Activated CD8-positive, alpha-beta memory T cell treated with anti-CD3 and anti-CD28 coated beads for 1 hour (primary cell): ENCODE results near the gene PTGDR2.

ENCODE experiments used
- DNase-seq, 2 donors: peaks; one replicate each; pipeline ENCODE4 v3.0.0-alpha.2; 2020; ENCODE audit warnings: low read depth in 1 of 2; ENCODE audit errors: extremely low read depth in 1 of 2

Gene PTGDR2

GRCh38 chr11:60859616-60860250 lies 4.0 kb upstream of the PTGDR2 start:
- no peak for DNase-seq

DNA sequence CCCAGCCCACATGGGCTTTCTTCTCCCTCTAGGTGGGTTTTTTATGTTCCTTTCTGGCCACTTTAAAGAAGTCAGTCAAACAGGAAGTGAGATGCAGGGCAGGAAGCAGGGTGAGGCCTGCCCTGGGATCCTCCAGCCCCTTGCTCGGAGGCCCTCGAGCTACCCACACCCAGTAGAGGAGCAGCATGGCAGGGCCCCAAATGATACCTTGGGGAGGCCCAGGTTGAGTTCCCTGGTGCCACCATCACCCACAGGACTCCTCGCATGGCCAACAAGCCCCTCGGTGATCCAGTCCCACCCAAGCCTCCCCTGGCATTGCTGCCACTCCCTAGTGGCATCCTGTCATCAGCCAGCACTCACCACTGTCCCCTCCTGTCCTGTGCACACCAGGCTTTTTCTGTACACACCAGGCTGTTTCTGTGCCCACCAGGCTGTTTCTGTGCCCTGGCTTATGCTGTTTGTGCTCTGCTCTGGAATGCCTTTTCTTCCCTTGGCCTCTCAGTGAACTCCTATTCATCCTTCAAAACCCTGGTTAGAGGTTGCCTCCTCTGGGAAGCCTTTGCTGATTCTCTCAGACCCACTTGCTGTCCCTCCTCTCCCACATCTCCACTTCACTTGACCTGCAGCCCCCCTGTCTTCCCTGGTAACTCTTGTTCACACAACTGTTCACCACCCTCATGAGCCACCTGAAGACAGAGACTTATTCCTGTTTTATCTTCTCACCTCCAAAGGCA lies 3.1 kb upstream of the PTGDR2 start:
- DNase-seq: no peak

DNA sequence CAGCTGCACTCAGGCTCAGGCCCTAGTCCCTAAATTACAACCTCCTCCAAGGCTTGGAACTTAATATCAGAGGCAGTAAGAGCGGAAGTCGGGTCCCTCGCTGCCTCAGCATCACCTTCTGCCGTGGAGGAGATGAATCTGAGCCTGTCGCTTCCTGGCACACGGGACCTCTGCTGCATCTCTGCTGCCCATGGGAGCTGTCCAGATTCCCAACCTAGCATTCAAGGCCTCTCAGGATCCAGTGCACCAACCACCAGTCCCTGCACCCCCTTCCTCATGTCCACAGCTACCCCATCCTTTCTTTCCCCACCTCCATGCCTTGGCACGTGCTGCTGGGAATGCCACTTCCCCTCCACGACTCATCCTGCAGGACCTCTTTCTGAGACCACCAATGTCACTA lies 2.5 kb upstream of the PTGDR2 start:
- no peak for DNase-seq

- no peak for DNase-seq
These were observed 1.9 kb upstream of the PTGDR2 start for GRCh38 chr11:60857378-60858232.

DNA sequence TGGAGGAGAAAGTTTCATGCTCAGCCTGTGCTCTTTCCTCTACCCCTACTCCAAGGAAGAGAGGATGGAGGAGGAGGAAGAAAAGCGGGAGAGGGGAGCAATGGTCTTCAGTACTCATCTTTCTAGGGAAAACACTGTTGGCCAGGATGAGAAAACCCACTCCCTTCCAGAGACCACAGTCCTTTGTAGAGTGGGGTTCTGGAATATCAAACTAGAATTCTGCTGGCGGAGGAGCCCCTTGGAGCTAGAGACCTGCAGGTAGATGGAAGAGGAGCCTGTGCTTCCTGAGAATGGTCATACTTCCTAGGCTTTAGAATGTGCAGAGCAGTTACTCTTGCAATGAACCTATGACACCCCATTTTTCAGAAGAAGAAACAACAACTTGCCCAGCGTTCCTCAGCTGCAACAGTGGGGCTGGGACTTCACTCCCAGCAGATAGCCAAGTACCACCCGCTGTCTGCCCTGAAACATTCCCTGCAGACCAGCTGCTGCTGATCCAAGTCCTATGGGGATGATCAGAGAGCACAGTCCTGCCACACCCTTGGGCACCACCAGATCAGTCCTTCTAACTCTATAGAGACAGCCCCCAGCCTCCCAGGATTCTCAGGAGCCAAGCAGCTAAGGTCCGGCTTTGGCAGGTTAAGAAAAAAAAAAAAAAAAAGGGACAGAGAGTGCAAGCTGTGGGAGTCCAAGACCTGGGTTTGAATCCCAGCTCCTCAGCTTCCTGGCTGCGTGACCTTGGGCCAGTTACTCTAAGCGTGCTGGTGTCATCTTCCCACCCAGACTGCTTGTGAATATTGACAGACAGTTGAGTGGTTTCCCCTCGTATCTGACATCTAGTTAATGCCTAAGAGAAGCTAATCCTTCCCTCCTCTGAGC lies 664 bp downstream of the PTGDR2 start:
- no peak for DNase-seq

GRCh38 chr11:60854140-60854846 lies 1.5 kb downstream of the PTGDR2 start:
- DNase-seq: no peak

DNA sequence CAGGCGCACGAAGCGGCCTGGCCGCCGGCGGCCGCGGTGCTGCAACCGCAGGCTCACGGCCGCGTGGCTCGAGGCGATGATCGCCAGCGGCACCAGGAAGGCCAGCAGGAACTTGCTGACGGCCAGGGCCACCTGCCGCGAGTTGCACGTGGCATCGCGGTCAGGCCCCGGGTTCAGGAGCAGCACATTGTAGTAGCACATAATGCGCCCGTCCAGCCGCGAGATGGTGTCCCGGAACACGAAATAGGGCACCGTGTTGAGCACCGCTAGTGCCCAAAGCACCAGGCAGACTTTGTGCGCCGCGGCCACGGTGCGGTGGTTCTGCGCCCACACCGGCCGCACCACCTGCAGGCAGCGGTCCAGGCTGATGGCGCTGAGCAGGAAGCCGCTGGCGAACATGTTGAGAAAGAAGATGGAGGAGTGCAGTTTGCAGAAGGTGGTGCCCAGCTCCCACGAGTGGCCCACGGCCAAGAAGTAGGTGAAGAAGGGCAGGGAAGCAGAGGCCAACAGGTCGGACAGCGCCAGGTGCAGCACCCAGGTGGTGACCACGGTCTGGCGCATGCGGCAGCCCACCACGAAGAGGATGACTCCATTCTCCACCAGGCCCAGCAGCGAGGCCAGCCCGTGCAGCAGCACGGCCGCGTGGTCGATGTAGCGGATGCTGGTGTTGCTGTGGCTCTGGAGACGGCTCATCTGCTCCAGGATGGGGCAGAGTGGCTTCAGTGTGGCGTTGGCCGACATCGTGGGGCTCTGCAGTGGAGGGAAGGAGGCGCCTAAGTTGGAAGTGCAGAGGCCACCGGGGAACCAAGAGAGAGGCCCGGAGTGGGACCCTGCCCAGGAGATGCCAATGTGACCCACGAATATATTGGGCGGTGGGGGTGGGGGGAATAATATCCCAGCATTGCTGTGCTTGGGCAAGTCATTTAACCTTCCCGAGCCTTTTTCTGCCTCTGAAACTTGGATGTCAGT lies 2.5 kb downstream of the PTGDR2 start:
- DNase-seq: no peak

- no peak for DNase-seq
These were observed 3.4 kb downstream of the PTGDR2 start for GRCh38 chr11:60852117-60852981.

- no peak for DNase-seq
These were observed 4.2 kb downstream of the PTGDR2 start for GRCh38 chr11:60851327-60852104.

DNA sequence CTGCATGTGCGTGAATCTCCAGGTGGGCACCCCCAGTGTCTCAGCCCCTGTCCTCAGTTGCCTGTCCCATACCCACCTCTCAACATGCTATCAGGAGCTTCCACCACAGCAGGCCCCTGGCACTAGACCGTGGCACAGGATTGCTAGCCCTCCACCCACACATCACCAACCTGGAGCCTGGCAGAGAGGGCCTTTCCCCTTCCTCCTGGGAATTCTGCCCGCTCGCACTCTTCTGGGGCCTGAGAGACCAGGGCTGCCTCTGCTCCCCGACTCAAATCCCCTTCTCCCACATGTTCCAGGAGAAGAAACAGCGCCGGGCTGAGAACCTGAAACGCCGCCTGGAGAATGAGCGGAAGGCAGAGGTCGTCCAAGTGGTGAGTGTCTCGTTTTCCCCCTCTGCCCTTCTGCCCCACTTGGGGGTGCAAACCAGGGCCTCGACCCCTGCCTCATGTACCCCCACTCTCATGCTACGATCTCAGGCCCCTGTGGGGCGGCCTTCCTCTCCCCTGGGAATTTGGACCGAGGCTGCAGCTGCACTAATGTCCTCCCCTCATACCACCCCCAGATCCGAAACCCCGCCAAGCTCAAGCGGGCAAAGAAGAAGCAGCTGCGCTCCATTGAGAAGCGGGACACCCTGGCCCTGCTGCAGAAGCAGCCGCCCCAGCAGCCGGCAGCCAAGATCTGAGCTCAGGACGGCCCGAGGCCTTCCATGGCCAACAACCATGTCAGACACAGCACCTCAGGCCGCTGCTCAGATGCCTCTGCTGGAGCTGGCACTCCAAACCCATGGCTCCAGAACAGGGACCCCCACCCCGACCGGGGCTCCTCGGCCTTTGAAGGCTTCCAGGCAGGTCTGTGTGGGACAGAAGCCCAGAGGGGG lies 5.9 kb downstream of the PTGDR2 start:
- DNase-seq: no peak

- DNase-seq: no peak
These were observed 7.0 kb downstream of the PTGDR2 start for GRCh38 chr11:60848714-60849151.

DNA sequence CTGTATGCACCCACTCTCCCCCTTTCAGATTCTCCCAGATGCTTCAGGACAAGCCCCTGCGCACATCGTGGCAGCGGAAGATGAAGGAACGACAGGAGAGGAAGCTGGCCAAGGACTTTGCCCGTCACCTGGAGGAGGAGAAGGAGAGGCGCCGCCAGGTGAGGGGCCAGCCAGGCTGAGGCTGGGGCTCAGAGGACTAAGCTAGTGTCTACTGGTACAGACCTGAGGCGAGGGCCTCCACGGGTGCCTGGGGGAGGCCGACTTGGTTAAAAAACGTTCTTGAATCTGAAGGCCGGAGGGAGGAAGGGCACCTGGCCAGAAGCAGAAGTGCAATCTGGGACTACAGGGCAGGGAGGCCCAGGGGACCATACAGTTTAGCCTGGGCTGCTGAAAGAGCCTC lies 7.9 kb downstream of the PTGDR2 start:
- no peak for DNase-seq

- DNase-seq: no peak
These were observed 8.5 kb downstream of the PTGDR2 start for GRCh38 chr11:60847281-60847680.

- no peak for DNase-seq
These were observed 10.4 kb downstream of the PTGDR2 start for GRCh38 chr11:60845338-60845737.

- no peak for DNase-seq
These were observed 10.9 kb downstream of the PTGDR2 start for GRCh38 chr11:60844870-60845221.
